SU-DHL-6 (cell line): ENCODE data around the gene SMKR1.

Experiments
- H2AFZ ChIP-seq: fragments of 200-600 bp; sonication (generic); 2 replicates; pipeline ENCODE4 v1.6.1; 2014; ENCODE audit warnings: low read depth, mild to moderate bottlenecking, moderate library complexity, mixed read lengths, antibody characterized with exemption, low read length; ENCODE audit not compliant: severe bottlenecking
- H3F3A ChIP-seq: fragments of 200-600 bp; shearing (Covaris generic); 2 replicates; pipeline ENCODE4 v1.6.0; 2016; ENCODE audit warnings: antibody characterized with exemption, mild to moderate bottlenecking; ENCODE audit not compliant: insufficient read depth
- H3K27ac ChIP-seq: fragments of 200-600 bp; sonication (generic); 2 replicates; pipeline ENCODE4 v1.5.1; 2016; ENCODE audit warnings: low read depth, mild to moderate bottlenecking, low read length, moderate library complexity, mixed read lengths
- H3K27me3 ChIP-seq: fragments of 200-600 bp; sonication (generic), shearing (Covaris generic); 2 replicates; pipeline ENCODE4 v1.6.0; 2014; ENCODE audit warnings: mild to moderate bottlenecking, low read length
- H3K36me3 ChIP-seq: fragments of 200-600 bp; sonication (generic); 2 replicates; pipeline ENCODE4 v1.6.1; 2014; ENCODE audit warnings: mild to moderate bottlenecking, low read length, mixed read lengths
- H3K4me2 ChIP-seq: fragments of 300-600, 200-600 bp; shearing (Covaris generic), sonication (generic); 2 replicates; pipeline ENCODE4 v1.6.0; 2014; ENCODE audit warnings: low read length, low read depth, mild to moderate bottlenecking; ENCODE audit not compliant: poor library complexity, severe bottlenecking
- H3K4me3 ChIP-seq: fragments of 200-600 bp; sonication (generic); 2 replicates; pipeline ENCODE4 v1.5.1; 2014; ENCODE audit warnings: antibody characterized with exemption, low read length, mild to moderate bottlenecking, mixed read lengths; ENCODE audit not compliant: insufficient read depth, poor library complexity, severe bottlenecking
- H3K79me2 ChIP-seq: fragments of 200-600 bp; sonication (generic); 2 replicates; pipeline ENCODE4 v1.6.1; 2014; ENCODE audit warnings: mild to moderate bottlenecking, low read length, moderate library complexity; ENCODE audit not compliant: insufficient read depth
- H3K9ac ChIP-seq: fragments of 200-600 bp; sonication (generic); 2 replicates; pipeline ENCODE4 v1.7.0; 2014; ENCODE audit warnings: mild to moderate bottlenecking, low read length
- H3K9me2 ChIP-seq: fragments of 200-600 bp; sonication (generic); replicated peaks from 2 replicates; pipeline ENCODE4 v1.6.1; 2014; ENCODE audit warnings: low read length; ENCODE audit not compliant: insufficient read depth
- H3K9me3 ChIP-seq: fragments of 200-600 bp; sonication (generic); 2 replicates; pipeline ENCODE4 v1.6.1; 2014; ENCODE audit warnings: low read length, mixed read lengths; ENCODE audit not compliant: insufficient read depth
- H4K20me1 ChIP-seq: fragments of 200-600 bp; sonication (generic); 2 replicates; pipeline ENCODE4 v1.6.1; 2014; ENCODE audit warnings: low read depth, mild to moderate bottlenecking, antibody characterized with exemption, low read length, moderate library complexity, mixed read lengths
- CTCF ChIP-seq: fragments of 200-600 bp; sonication (generic); IDR thresholded peaks from one replicate; pipeline ENCODE4 v1.5.1; 2017; ENCODE audit warnings: antibody characterized with exemption, mild to moderate bottlenecking, low read length, moderate library complexity; ENCODE audit not compliant: insufficient read depth, poor library complexity, severe bottlenecking
- EZH2phosphoT487 ChIP-seq: fragments of 200-600 bp; sonication (generic), shearing (Covaris generic); conservative IDR thresholded peaks from 2 replicates; pipeline ENCODE4 v1.6.1; 2018; ENCODE audit warnings: mild to moderate bottlenecking, antibody characterized with exemption, low read length, moderate library complexity, mixed read lengths

SMKR1 gene

GRCh38 chr7:129517931-129518330, 15.6 kb downstream of the SMKR1 start:
- H3K4me2 ChIP-seq: no peak overlapping the region
- H3K9me2 ChIP-seq: no peaks in the 10 kb centered on the region
- H3K9ac ChIP-seq: no peak overlapping the region
- H3K36me3 ChIP-seq: no peaks in the 10 kb centered on the region
- H3K4me3 ChIP-seq: no peak overlapping the region
- no peak overlapping the region for H3K27ac ChIP-seq
- no peaks in the 10 kb centered on the region for H3K27me3 ChIP-seq
- no peaks in the 10 kb centered on the region for H4K20me1 ChIP-seq
- no peaks in the 10 kb centered on the region for H3F3A ChIP-seq
- no peaks in the 10 kb centered on the region for H3K79me2 ChIP-seq
- TF ChIP-seq EZH2phosphoT487 (no peak), CTCF (no peak)
- H3K9me3 ChIP-seq: no peaks in the 10 kb centered on the region
- no peak overlapping the region for H2AFZ ChIP-seq

- H4K20me1 ChIP-seq: no peaks in the 10 kb centered on the region
- H3K36me3 ChIP-seq: no peaks in the 10 kb centered on the region
- H3K27ac ChIP-seq: no peak overlapping the region
- no peaks in the 10 kb centered on the region for H3F3A ChIP-seq
- TF ChIP-seq CTCF: no peak
- no peak for TF ChIP-seq EZH2phosphoT487
- H2AFZ ChIP-seq: no peak overlapping the region
- H3K79me2 ChIP-seq: no peaks in the 10 kb centered on the region
- H3K4me3 ChIP-seq: no peak overlapping the region
- H3K4me2 ChIP-seq: no peak overlapping the region
- H3K9ac ChIP-seq: no peak overlapping the region
- no peaks in the 10 kb centered on the region for H3K9me2 ChIP-seq
- H3K9me3 ChIP-seq: no peaks in the 10 kb centered on the region
- no peaks in the 10 kb centered on the region for H3K27me3 ChIP-seq
Measured at GRCh38 chr7:129519464-129519863, 17.1 kb downstream of the SMKR1 start.

- H3F3A ChIP-seq: no peaks in the 10 kb centered on the region
- no peaks in the 10 kb centered on the region for H3K9me3 ChIP-seq
- H3K9ac ChIP-seq: no peak overlapping the region
- TF ChIP-seq CTCF (no peak), EZH2phosphoT487 (no peak)
- H2AFZ ChIP-seq: no peak overlapping the region
- no peak overlapping the region for H3K4me2 ChIP-seq
- no peaks in the 10 kb centered on the region for H3K79me2 ChIP-seq
- no peaks in the 10 kb centered on the region for H3K27me3 ChIP-seq
- no peak overlapping the region for H3K27ac ChIP-seq
- H4K20me1 ChIP-seq: no peaks in the 10 kb centered on the region
- no peaks in the 10 kb centered on the region for H3K9me2 ChIP-seq
- H3K4me3 ChIP-seq: no peak overlapping the region
- no peaks in the 10 kb centered on the region for H3K36me3 ChIP-seq
Measured at GRCh38 chr7:129522088-129522970, 20.0 kb downstream of the SMKR1 start.
